SW480 (cell line): Measurements from ENCODE around the gene SFMBT2.
A peak's percentile ranks its signal among the peaks of the same experiment; 100 is the strongest.

Source experiments
- DNase-seq: peaks from one replicate; pipeline ENCODE4 v3.0.0-alpha.2; 2016; ENCODE audit warnings: low spot score

The SFMBT2 gene

DNA sequence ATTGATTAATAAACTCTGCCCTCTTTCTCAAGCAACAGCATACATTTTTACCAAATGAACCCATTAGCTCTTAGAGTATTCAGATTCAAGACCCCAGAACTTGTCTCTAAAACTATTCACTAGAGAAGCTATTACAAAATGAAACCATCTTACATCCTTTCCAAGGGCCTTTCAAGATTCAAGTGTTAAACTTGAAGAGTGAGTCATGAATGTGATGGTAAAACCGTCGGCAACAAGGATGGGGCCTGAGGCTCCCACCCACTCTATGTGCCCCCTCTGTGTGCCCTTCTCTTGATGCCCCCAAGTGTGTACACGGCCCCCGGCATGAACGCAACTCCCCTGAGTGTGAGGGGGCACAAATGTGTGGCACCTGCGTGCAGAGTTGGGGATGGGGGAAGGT, 46.4 kb downstream of the SFMBT2 start:
- no peak for DNase-seq

- no peak for DNase-seq
Measured at GRCh38 chr10:7363700-7364099, 47.1 kb downstream of the SFMBT2 start.

DNA sequence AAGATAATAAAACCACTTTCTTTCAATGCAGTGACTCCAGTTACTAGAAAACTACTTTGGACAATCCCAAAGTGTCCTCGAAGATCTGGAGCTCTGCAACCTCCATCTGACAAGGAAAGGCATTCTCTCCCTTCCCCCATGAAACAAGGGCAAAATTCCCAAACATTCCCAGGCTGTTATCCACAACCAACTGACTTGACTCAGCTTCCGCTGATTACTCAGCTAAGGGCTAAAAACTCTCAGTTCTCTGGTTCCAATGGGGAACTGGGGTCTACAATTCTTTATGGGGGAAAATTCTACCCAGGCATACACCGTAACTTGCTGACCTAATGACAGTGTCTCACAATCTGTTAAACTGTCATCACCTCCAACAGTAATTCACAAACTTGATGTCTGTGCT, 48.4 kb downstream of the SFMBT2 start:
- no peak for DNase-seq

DNA sequence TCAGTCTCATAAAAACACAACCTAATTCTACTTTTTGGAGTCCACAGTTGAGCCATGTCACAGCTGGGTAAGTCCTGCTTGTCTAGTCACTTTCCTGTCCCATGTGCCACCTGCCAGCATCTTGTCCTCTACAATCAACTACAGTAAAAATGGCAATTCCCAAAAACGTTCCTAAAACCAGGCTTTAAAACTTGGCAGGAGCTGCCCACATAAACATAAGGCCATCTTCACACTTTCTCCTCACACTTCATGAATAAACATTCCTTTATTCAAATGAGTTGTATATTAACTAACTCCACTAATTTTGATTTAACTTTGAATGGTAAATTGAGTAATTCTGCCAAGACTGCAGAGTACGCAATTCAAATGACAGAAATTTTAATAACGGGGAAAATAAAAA, 49.5 kb downstream of the SFMBT2 start:
- no peak for DNase-seq

- no peak for DNase-seq
Measured at GRCh38 chr10:7359954-7360353, 50.9 kb downstream of the SFMBT2 start.

GRCh38 chr10:7359356-7359755, 51.5 kb downstream of the SFMBT2 start:
- no peak for DNase-seq

- DNase-seq = no peak
Measured at GRCh38 chr10:7357193-7357592, 53.6 kb downstream of the SFMBT2 start.

GRCh38 chr10:7354330-7355047, 56.3 kb downstream of the SFMBT2 start:
- peak; percentile 11 for DNase-seq

GRCh38 chr10:7351894-7352293, 58.9 kb downstream of the SFMBT2 start:
- no peak for DNase-seq

DNA sequence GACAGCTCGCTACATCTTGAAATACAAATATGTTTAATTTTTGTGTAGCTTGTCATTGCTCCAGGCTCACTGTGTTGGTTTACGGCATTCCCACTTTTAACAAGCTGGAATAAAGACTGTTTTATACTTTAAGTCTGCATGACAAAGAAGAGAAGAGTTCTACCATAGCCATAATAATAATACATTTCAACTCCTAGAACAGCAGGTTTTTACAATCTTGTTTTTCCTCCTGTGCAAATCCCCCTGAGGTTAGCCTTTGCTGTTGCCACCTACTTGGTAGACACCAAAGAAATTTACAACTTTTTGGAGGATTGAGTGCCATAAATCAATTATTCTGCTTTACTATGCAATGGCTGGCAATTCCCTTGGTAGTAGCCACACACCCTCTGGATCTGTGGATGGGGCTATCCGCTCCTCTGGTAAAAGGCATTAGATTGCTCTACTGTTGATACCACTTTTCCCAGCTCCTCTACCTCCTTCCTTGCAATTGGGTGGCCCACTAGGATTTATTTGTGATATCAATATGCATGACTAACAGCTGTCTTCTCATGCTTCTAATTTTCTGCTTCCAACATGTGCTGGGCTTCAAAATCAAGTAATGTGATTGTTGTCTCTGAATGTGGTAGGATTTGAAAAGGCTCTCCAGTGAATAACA, 60.2 kb downstream of the SFMBT2 start:
- no peak for DNase-seq

GRCh38 chr10:7345717-7346116, 65.1 kb downstream of the SFMBT2 start:
- DNase-seq = no peak

- DNase-seq = no peak
Measured at GRCh38 chr10:7343040-7343439, 67.8 kb downstream of the SFMBT2 start.

- DNase-seq = no peak
Measured at GRCh38 chr10:7340179-7340874, 70.5 kb downstream of the SFMBT2 start.

DNA sequence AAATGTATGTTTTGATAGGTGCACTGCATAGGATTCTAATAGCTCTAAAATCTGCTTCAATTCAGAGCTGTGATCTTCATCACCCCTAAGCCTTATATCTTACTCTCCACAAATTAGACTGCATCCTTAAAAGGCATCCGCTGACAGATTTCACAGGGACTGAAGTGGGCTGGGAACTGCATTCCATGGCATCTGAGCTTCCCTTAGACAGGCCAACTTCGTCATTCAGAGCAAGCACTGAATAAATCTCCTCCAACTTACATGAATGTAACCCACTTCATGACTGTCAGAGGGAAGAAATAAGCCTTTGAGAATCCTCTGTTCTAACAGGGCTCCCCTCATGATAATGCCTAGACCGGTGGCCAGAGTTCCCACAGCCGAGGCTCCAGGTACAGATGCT, 71.3 kb downstream of the SFMBT2 start:
- DNase-seq = no peak

DNA sequence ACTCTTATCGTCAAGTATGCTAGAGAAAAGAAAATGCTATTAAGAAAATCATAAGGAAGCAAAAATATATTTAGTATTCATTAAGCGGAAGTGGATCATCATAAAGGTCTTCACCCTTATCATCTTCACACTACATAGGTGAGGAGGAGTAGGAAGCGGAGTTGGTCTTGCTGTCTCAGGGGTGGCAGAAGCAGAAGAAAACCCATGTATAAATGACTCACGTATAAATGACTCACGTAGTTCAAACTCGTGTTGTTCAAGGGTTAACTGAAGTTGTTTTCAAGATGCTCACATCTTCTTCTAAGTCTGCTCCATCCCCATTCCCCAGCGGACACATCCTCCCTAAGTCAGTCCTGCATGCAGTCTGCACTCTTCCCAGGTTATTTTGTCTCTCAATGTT, 72.4 kb downstream of the SFMBT2 start:
- DNase-seq = no peak

GRCh38 chr10:7337431-7338171, 73.2 kb downstream of the SFMBT2 start:
- no peak for DNase-seq

GRCh38 chr10:7335977-7336376, 74.9 kb downstream of the SFMBT2 start:
- no peak for DNase-seq

GRCh38 chr10:7334642-7334964, 76.2 kb downstream of the SFMBT2 start:
- no peak for DNase-seq

GRCh38 chr10:7333961-7334641, 76.7 kb downstream of the SFMBT2 start:
- DNase-seq = no peak

GRCh38 chr10:7329219-7329618, 81.6 kb downstream of the SFMBT2 start:
- DNase-seq = no peak

DNA sequence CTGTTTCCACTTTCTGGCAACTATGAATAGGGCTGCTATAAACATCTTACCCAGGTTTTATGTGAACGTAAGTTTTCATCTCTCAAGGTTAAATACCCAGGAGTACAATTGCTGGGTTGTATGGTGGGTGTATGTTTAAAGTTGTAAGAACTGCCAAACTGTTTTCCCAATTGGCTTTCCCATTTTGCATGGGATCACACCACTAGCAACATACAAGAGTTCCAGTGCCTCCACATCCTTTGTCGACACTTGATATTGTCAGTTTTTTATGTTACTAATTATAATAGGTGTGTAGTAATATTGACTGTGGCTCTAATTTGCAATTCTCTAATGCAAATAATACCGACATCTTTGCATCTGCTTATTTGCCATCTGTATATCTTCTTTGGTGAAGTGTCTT, 82.9 kb downstream of the SFMBT2 start:
- DNase-seq = no peak

DNA sequence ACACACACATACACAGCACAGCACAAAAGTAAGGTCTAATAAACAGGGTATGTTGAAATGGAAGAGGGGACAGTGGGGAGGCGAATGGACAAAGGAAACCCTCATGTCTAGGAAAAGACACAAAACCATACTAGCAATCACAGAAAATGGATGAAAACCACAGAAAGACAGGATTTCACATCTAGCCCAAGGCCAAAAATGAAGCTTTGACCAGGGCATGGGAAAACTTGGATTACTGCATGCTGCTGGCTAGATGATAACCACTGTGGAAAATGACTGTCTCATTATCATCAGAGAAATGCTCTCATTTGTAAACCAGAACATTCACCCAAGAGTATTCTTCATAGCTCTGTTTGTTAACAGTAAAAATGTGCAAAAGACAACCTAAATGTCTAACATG, 88.2 kb downstream of the SFMBT2 start:
- no peak for DNase-seq
